OCI-LY7 (cell line): Measurements from ENCODE around the gene PVALEF. TPM values are rescaled to one million over a fixed set of nuclear protein-coding genes. Genes with fewer than 3 reads are reported as not detected.
"Not testable (repeated sequence)": the region's sequence is repeated elsewhere in the genome, so short reads cannot be mapped to it uniquely, and the experiment has no call there.

Experiments used
- BruUV-seq: library from RNA; stranded (reverse); fragments of 400-500 nt; replicated peaks from 2 replicates; lab custom pipeline; 2021; lab: Mats Ljungman, UMichigan
- CTCF ChIA-PET: fragments of 300-600 bp; sonication (Branson Sonifier 250); formaldehyde crosslinking; loops from one replicate; lab custom pipeline; 2022; ENCODE audit warnings: antibody characterized with exemption; ENCODE audit not compliant: unreplicated experiment; lab: Charles Lee
- POLR2A ChIA-PET: fragments of 300-600 bp; sonication (Branson Sonifier 250); formaldehyde crosslinking; loops from one replicate; lab custom pipeline; 2022; ENCODE audit warnings: antibody characterized with exemption; lab: Charles Lee
- DNase-seq: peaks from one replicate; pipeline ENCODE4 v3.0.0-alpha.2; 2015; ENCODE audit warnings: low spot score
- H2AFZ ChIP-seq: fragments of 200-600 bp; sonication (generic), shearing (Covaris generic); 2 replicates; pipeline ENCODE4 v1.6.1; 2014; ENCODE audit warnings: mild to moderate bottlenecking, antibody characterized with exemption, low read length, moderate library complexity
- H3K27ac ChIP-seq: fragments of 200-600 bp; sonication (generic); 2 replicates; pipeline ENCODE4 v1.5.1; 2014; ENCODE audit warnings: mixed run types, low read depth, mild to moderate bottlenecking, moderate library complexity, low read length, inconsistent platforms; ENCODE audit not compliant: poor library complexity, severe bottlenecking
- H3K36me3 ChIP-seq: fragments of 200-600 bp; sonication (generic); 2 replicates; pipeline ENCODE4 v1.6.1; 2014; ENCODE audit warnings: mild to moderate bottlenecking, antibody characterized with exemption, low read length, moderate library complexity, mixed read lengths; ENCODE audit not compliant: insufficient read depth
- H3K4me1 ChIP-seq: fragments of 200-600 bp; sonication (generic); 2 replicates; pipeline ENCODE4 v1.5.1; 2014; ENCODE audit warnings: mild to moderate bottlenecking, low read length; ENCODE audit not compliant: insufficient read depth, poor library complexity, severe bottlenecking
- H3K4me2 ChIP-seq: fragments of 200-600 bp; sonication (generic); 2 replicates; pipeline ENCODE4 v1.6.1; 2014; ENCODE audit warnings: mild to moderate bottlenecking, low read length
- H3K4me3 ChIP-seq: fragments of 200-600 bp; sonication (generic); 2 replicates; pipeline ENCODE4 v1.5.1; 2014; ENCODE audit warnings: mild to moderate bottlenecking, low read depth, low read length; ENCODE audit not compliant: poor library complexity, severe bottlenecking
- H3K79me2 ChIP-seq: fragments of 200-600 bp; sonication (generic); 2 replicates; pipeline ENCODE4 v1.6.1; 2016; ENCODE audit warnings: low read depth, mild to moderate bottlenecking, low read length, moderate library complexity, mixed read lengths; ENCODE audit not compliant: insufficient read depth
- H3K9me2 ChIP-seq: fragments of 200-600 bp; sonication (generic); 2 replicates; pipeline ENCODE4 v1.6.1; 2016; ENCODE audit warnings: mild to moderate bottlenecking, low read length, mixed read lengths; ENCODE audit not compliant: insufficient read depth
- H3K9me3 ChIP-seq: fragments of 200-600 bp; sonication (generic); 2 replicates; pipeline ENCODE4 v1.6.1; 2014; ENCODE audit warnings: mild to moderate bottlenecking, mixed run types, low read length, mixed read lengths
- H4K20me1 ChIP-seq: fragments of 200-600 bp; sonication (generic); 2 replicates; pipeline ENCODE4 v1.6.1; 2014; ENCODE audit warnings: mild to moderate bottlenecking, antibody characterized with exemption, low read length, moderate library complexity, mixed read lengths; ENCODE audit not compliant: insufficient read depth
- CTCF ChIP-seq: fragments of 200-600 bp; sonication (generic); conservative IDR thresholded peaks from 2 replicates; pipeline ENCODE4 v1.5.1; 2014; ENCODE audit warnings: mild to moderate bottlenecking, antibody characterized with exemption, low read length, moderate library complexity, mixed read lengths
- EZH2phosphoT487 ChIP-seq: fragments of 200-600 bp; sonication (generic); IDR thresholded peaks from 2 replicates; pipeline ENCODE4 v1.6.1; 2018; ENCODE audit warnings: low read depth, borderline replicate concordance, mild to moderate bottlenecking, mixed run types, antibody characterized with exemption, low read length, moderate library complexity, mixed read lengths
- intact Hi-C: fragments of 100-400 bp; cut with micrococcal nuclease; formaldehyde crosslinking; loops from one replicate; pipeline ENCODE4 v1.10.0; 2022; ENCODE audit not compliant: unreplicated experiment
- total RNA-seq, 2 experiments: library from RNA; depleted of rRNA in 1 of 2; stranded (reverse); fragments of >200 nt in 1 of 2; shearing (Covaris generic) in 1 of 2; gene quantifications; 2 replicates each; pipeline ENCODE4 v1.2.3, GENCODE V29; 2014 to 2022

Gene PVALEF
- total RNA-seq, 2 experiments from 2014 or later = not detected

- no peak for TF ChIP-seq EZH2phosphoT487
- TF ChIP-seq CTCF = no peak
- POLR2A ChIA-PET = interaction anchor here (0.5 to 1.3 kb wide), 9 partner anchors 16 to 415 kb away, joined by 3 to 12 read pairs (median 4); partner anchors contain the start of genes BAHCC1, NDUFAF8 and TEPSIN
- BruUV-seq = no TSS peak
Observed at GRCh38 chr17:81222906-81223761, 57.8 kb downstream of the PVALEF start, which contains the start of gene CEP131. Gene CEP131, minus strand, starts transcription at chr17:81222965. Its CDS starts 2,909 bp downstream, at chr17:81220056.

GRCh38 chr17:81223762-81224130, 58.4 kb downstream of the PVALEF start:
- no peaks in the 10 kb centered on the region for H3K9me2 ChIP-seq
- intact Hi-C loops = loop anchor here (1.0 kb wide), 2 partner anchors 16 kb away; partner anchors contain the start of genes NDUFAF8 and TEPSIN
- no peaks in the 10 kb centered on the region for H3K79me2 ChIP-seq
- ChIA-PET POLR2A (no interaction called here), CTCF (no interaction called here)
- no peak overlapping the region for H3K27ac ChIP-seq
- peak overlapping the region; percentile 46 for H3K4me3 ChIP-seq
- peak overlapping the region; percentile 77 for H2AFZ ChIP-seq
- no peak for DNase-seq
- H3K4me2 ChIP-seq = peak overlapping the region; percentile 60
- no peaks in the 10 kb centered on the region for H3K36me3 ChIP-seq
- H3K4me1 ChIP-seq = peaks cover 36% of the 10 kb centered on the region
- no TSS peak for BruUV-seq
- H4K20me1 ChIP-seq = no peaks in the 10 kb centered on the region
- no peaks in the 10 kb centered on the region for H3K9me3 ChIP-seq
- TF ChIP-seq EZH2phosphoT487 = no peak
- TF ChIP-seq CTCF = no peak

More at GRCh38 chr17:81222906-81223761, 57.8 kb downstream of the PVALEF start, which contains the start of gene CEP131:
- peak within 1 kb of the TSS; percentile 73 for H3K4me2 ChIP-seq
- peak within 1 kb of the TSS; percentile 77 for H2AFZ ChIP-seq
- H4K20me1 ChIP-seq = no peaks in the 10 kb centered on the region
- no peak within 1 kb of the TSS for H3K27ac ChIP-seq
- no peaks in the 10 kb centered on the region for H3K79me2 ChIP-seq
- peaks cover 30% of the 10 kb centered on the region for H3K4me1 ChIP-seq
- no peaks in the 10 kb centered on the region for H3K36me3 ChIP-seq
- H3K4me3 ChIP-seq = peak within 1 kb of the TSS; percentile 79
- DNase-seq = peak; percentile 100
- intact Hi-C loops = loop anchor here (1.0 kb wide), 2 partner anchors 16 kb away; partner anchors contain the start of genes NDUFAF8 and TEPSIN
- no peaks in the 10 kb centered on the region for H3K9me3 ChIP-seq
- CTCF ChIA-PET = interaction anchor here (0.6 to 0.7 kb wide), 2 partner anchors 690 to 1230 kb away, joined by 3 to 13 read pairs; no protein-coding TSS in a partner anchor
- H3K9me2 ChIP-seq = no peaks in the 10 kb centered on the region

GRCh38 chr17:81227630-81228029, 62.3 kb downstream of the PVALEF start:
- DNase-seq, H3K9me2 ChIP-seq, H3K27ac ChIP-seq, H3K79me2 ChIP-seq, intact Hi-C loops, H4K20me1 ChIP-seq, POLR2A ChIA-PET, H3K4me3 ChIP-seq, H3K9me3 ChIP-seq, CTCF ChIA-PET, BruUV-seq, H3K4me2 ChIP-seq: not testable (repeated sequence)
- peak overlapping the region; percentile 20; the same call in 1 of the 2 replicates for H2AFZ ChIP-seq
- peaks cover 26% of the 10 kb centered on the region for H3K4me1 ChIP-seq
- peaks cover 23% of the 10 kb centered on the region for H3K36me3 ChIP-seq
